Stimulated activated CD8-positive, alpha-beta memory T cell treated with anti-CD3 and anti-CD28 coated beads, Interleukin-12 subunit alpha, Interleukin-12 subunit beta, amount 100 ng/mL, for 24 hours (primary cell): ENCODE measurements around the gene TNNC1.

Experiments
- DNase-seq: peaks from one replicate; pipeline ENCODE4 v3.0.0-alpha.2; 2020; ENCODE audit errors: extremely low read depth

The TNNC1 gene

GRCh38 chr3:52453496-52454249 is at the start of gene TNNC1:
TSS of gene TNNC1 (minus strand) at chr3:52454041. CDS start at chr3:52454015, 26 bp downstream.
- DNase-seq: no peak

GRCh38 chr3:52502808-52503350 is 49.0 kb upstream of the TNNC1 start:
- DNase-seq: no peak

GRCh38 chr3:52502001-52502400 is 48.2 kb upstream of the TNNC1 start:
- no peak for DNase-seq

- DNase-seq: no peak
These were observed 47.2 kb upstream of the TNNC1 start for GRCh38 chr3:52501046-52501445.

- no peak for DNase-seq
These were observed 44.6 kb upstream of the TNNC1 start for GRCh38 chr3:52498137-52499054.

GRCh38 chr3:52495777-52496602 is 42.1 kb upstream of the TNNC1 start:
- DNase-seq: no peak

GRCh38 chr3:52494886-52495495 is 41.1 kb upstream of the TNNC1 start, which contains the start of gene STAB1:
TSS of gene STAB1 (plus strand) at chr3:52495338. CDS start at chr3:52495414, 76 bp downstream.
- DNase-seq: no peak

GRCh38 chr3:52494445-52494844 is 40.6 kb upstream of the TNNC1 start:
- DNase-seq: no peak

- no peak for DNase-seq
These were observed 39.6 kb upstream of the TNNC1 start for GRCh38 chr3:52493232-52494017.

GRCh38 chr3:52492059-52492458 is 38.2 kb upstream of the TNNC1 start:
- no peak for DNase-seq

GRCh38 chr3:52490939-52491526 is 37.2 kb upstream of the TNNC1 start:
- no peak for DNase-seq

GRCh38 chr3:52490035-52490938 is 36.4 kb upstream of the TNNC1 start:
- no peak for DNase-seq

GRCh38 chr3:52489453-52489852 is 35.6 kb upstream of the TNNC1 start:
- DNase-seq: no peak

GRCh38 chr3:52488746-52489145 is 34.9 kb upstream of the TNNC1 start:
- DNase-seq: no peak

- DNase-seq: no peak
These were observed 34.2 kb upstream of the TNNC1 start for GRCh38 chr3:52487788-52488691.

GRCh38 chr3:52487050-52487787 is 33.4 kb upstream of the TNNC1 start:
- DNase-seq: no peak
